GM21717 (cell line): ENCODE measurements around the gene SLCO3A1.

Experiments
- ATAC-seq: cut with Tn5 transposase; IDR thresholded peaks from one replicate; pipeline ENCODE4 v1.9.1; 2021; ENCODE audit warnings: mild to moderate bottlenecking, moderate library complexity; ENCODE audit not compliant: unreplicated experiment

The SLCO3A1 gene

DNA sequence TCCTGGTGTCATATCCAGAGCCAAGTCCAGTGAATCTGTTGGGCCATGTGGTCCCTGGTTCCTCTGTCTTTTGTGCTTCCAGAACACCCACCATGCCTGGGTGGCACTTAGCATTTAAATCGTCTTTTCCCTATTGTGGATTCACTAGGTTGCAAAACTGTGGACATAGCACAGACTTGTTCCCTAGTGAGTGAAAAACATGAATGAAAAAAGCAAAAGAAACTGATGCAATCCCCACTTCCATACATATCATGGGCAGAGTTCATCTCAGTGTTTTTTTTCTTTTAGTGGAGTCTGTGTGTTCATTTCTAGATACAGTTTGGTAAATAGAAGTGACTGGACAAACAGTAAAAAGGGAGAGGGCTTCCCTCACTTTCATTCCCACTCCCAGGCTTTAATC, 170.5 kb downstream of the SLCO3A1 start:
- no peak for ATAC-seq

GRCh38 chr15:92025706-92026270, 172.3 kb downstream of the SLCO3A1 start:
- ATAC-seq, result no peak

DNA sequence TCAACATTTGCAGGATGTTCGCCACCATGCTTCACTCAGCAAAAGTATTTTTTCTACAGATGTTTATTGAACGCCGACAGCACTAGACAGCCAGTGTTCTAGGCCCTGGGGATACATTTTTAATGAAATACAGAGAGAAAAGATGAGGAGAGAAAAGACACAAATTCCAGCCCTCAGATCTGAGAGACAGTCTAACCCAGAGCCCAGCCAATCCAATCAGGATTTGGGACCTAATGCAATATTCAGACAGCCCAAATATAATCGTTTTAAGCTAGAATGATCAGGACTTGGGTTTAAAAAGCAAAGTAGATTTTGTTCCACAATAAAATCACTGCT, 174.8 kb downstream of the SLCO3A1 start:
- ATAC-seq, result no peak

DNA sequence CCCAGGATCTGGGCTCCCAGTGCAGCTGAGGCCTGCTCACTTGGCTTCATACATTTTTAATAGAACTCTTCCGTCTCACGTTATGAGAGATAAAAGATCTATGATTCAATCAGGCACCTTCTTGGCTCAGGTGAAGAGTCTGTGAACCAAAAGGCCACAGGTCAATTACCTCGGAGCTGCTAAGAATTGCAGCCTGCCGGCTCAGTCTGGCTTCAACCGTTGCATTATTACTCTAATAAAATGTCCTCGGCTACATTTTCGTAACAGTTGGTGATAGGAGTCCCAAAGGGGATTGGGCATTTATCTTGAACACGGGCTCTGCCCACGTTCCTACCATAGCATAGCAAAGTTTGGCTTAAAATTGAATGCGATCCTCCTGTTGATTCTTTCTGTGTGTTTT, 176.3 kb downstream of the SLCO3A1 start:
- no peak for ATAC-seq

GRCh38 chr15:92033314-92033713, 179.8 kb downstream of the SLCO3A1 start:
- no peak for ATAC-seq

DNA sequence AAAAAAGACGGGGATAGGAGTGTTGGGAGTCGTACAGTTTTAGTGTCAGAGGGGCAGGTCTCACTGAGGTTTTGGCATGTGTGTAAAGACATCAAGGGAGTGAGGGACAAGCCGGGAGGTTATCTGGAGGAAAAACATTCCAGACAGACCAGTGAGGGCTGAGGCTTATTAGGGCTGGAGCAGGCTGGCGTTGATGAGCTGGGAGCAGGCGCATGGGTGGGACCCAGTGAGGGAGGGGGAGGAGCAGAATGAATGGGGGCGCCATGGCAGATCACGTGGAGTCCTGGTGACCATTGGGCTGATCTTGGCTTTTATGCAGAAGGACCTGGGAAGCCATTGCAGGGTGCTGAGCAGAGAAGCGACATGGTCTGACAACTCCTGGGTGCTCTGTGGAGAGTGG, 180.2 kb downstream of the SLCO3A1 start:
- no peak for ATAC-seq

DNA sequence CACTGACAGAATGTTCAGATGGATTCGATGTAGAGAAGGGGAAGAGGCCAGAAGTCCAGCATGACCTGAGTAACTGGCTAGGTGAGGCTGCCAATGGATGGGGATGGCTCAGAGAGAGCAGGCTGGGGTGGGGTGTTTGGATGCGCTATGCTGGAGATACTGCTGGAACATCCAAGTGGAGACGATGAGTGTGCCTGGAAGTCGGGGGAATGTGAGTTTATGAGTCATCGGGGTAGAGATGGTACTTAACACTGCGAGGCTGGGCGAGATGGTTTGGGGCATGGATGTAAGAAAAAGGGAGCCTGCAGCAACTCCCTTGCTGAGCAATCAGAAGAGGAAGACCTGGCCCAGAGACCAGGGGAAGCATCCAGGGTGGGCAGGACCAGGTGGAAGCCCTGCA, 180.7 kb downstream of the SLCO3A1 start:
- no peak for ATAC-seq

GRCh38 chr15:92035551-92035950, 182.0 kb downstream of the SLCO3A1 start:
- no peak for ATAC-seq

DNA sequence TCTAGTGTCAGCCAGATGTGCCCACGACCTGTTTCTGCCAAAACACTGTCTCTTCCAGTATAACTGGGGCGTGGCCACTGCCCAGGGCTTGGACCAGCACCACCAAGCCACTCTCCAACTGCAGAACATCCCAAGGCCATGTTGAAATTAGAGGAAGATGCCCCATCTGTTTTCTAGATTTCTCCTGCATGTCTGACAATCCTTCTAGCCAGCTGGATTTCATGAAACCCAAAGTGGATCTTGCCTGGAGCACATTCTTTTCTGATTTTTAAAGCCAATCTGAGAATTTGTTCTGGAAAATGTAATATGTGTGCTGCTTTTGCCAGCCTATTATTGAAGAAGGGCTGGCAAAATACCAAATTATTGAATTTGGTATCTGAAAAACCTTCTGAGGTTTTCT, 182.5 kb downstream of the SLCO3A1 start:
- no peak for ATAC-seq

- ATAC-seq, result no peak
These were observed 184.0 kb downstream of the SLCO3A1 start for GRCh38 chr15:92037491-92037890.

- no peak for ATAC-seq
These were observed 186.8 kb downstream of the SLCO3A1 start for GRCh38 chr15:92040350-92040749.

DNA sequence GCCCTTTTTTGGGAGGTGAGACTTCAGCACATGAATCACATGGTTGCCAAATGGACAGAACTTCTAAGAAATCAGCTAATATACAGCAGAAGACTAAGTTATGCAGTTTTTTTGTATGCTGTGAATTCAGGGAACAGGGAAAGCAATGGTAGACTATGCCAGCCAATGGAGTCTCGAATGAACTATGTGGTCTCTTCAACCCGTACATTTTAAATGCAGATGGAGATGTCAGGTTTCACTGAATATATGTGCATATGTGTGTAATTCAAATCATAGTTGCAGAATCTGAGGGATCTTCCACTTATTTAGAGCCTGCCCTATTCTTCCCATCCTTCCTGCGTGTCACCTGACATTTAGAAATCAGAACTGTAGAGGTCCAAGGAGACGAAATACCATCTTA, 187.9 kb downstream of the SLCO3A1 start:
- ATAC-seq, result no peak

DNA sequence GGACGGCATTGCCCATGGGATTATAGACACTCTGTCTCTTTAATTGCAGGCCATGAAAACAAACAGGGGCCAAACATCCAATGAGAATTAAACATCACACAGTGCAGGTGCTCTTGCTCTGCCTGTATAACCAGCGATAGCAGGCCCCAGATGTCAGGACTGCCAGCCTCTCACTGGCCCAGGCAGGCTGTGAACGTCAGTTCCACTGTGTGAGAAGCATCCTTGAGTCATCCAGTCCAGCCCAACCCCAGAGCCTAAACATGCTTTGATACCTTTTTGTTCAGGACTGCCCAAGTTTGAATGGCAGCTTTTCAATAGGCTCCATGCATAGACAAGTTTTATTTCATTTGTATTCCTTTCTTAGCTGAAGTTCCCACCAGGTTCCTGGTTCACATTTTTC, 189.8 kb downstream of the SLCO3A1 start:
- no peak for ATAC-seq

GRCh38 chr15:92044203-92044909, 190.8 kb downstream of the SLCO3A1 start:
- no peak for ATAC-seq

- no peak for ATAC-seq
These were observed 194.4 kb downstream of the SLCO3A1 start for GRCh38 chr15:92047900-92048299.

GRCh38 chr15:92048739-92049138, 195.2 kb downstream of the SLCO3A1 start:
- no peak for ATAC-seq

DNA sequence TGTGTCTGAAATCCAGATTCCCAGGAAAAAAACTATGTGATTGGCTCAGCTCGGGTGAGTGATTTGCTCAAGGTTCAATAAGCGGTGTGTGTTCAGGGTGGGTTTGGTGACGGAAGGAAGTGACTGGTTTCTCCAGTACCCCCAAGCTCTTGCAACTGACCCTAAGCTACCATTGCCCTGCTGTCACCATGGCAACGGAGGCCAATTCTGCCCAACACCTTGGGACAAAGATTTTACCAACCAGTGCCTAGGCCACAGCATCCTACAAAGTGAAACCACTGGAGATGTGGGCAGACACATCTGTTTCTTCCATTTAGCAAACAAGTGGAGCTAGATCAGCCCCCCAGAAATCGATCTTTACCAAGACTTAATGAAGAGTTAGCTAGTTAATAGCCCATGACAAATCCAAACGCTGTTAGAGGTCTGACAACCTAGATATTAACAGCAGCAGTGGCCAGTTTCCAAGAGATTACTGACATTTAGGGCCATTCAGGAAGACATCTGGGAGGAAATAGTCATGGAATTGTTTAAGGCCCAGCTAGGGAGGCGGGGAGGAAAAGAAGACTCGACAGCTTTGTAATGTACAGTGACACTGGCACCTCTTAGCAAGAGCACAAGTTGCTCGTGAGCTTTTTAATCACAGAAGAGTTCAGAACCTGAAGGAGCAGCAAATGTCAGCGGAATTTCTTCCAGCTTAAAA, 195.9 kb downstream of the SLCO3A1 start:
- no peak for ATAC-seq

GRCh38 chr15:92050220-92050898, 196.9 kb downstream of the SLCO3A1 start:
- no peak for ATAC-seq

- no peak for ATAC-seq
These were observed 198.2 kb downstream of the SLCO3A1 start for GRCh38 chr15:92051716-92052115.

DNA sequence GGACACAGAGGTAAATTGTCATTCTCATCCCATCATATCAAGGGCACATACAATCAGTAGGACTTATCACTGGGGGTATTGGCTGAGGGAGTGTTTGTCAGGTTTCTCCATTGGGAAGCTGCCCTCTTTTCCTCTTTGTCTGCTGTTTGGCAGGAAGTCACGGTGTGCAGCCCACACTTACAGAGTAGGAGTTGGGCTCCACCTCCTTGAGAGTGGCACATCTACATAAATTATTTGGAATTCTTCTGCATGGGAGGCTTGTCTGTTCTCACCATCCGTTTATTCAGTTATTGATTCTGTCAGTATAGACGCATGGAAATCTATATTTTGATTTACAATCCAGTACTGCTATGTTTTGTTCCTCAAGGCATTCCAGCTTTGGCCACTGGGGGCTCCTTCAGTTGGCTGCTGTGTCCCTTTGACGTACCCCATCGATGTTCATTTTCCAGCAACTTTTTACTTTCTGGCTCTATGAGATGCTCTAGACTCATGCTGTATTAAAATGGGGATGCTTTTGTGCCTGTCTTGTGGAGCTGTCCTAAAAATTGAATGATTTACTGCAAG, 200.3 kb downstream of the SLCO3A1 start:
- no peak for ATAC-seq

DNA sequence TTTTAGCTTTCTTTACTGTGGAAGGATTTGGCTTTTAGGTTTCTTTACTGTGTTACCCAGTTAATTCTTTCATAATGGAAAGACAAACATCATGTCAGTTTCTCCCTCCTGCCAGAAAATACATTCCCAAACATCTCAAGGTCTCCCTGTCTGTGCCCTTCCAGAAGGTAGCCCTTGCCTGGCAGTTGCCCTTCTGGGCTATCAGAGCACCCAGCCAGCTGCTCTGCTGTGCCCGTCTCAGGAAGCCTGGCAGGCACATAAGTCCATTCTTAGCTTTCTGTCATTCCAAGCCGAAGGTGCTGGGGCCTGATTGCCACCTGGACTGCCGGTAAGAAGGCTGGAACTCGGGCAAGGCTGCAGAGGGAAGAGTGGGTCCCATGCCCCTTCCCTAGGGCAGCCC, 203.4 kb downstream of the SLCO3A1 start:
- no peak for ATAC-seq
